ENCODE measurements around the gene VPS29.
A peak's percentile ranks its signal among the peaks of the same experiment; 100 is the strongest.
"Not testable (repeated sequence)": the region's sequence is repeated elsewhere in the genome, so short reads cannot be mapped to it uniquely, and the experiment has no call there.

VPS29 gene

GRCh38 chr12:110501752-110502738 is at the start of gene VPS29, which contains the start of gene RAD9B:
Gene VPS29, minus strand, starts transcription at chr12:110502111. Its CDS starts 60 bp downstream, at chr12:110502051.
Gene RAD9B, plus strand, starts transcription at chr12:110502331. Its CDS starts 7 bp downstream, at chr12:110502338.
- DNase-seq: peak; percentile 98

- DNase-seq: no peak
Observed at GRCh38 chr12:110550981-110551380, 49.1 kb upstream of the VPS29 start.

- no peak for DNase-seq
Observed at GRCh38 chr12:110549716-110550115, 47.8 kb upstream of the VPS29 start.

- DNase-seq: no peak
Observed at GRCh38 chr12:110548678-110549077, 46.8 kb upstream of the VPS29 start.

- no peak for DNase-seq
Observed at GRCh38 chr12:110547090-110547489, 45.2 kb upstream of the VPS29 start.

GRCh38 chr12:110546339-110546738 is 44.4 kb upstream of the VPS29 start:
- DNase-seq: no peak

GRCh38 chr12:110545812-110546211 is 43.9 kb upstream of the VPS29 start:
- DNase-seq: no peak

GRCh38 chr12:110545259-110545658 is 43.3 kb upstream of the VPS29 start:
- DNase-seq: not testable (repeated sequence)

- no peak for DNase-seq
Observed at GRCh38 chr12:110543965-110544364, 42.1 kb upstream of the VPS29 start.

GRCh38 chr12:110543252-110543959 is 41.5 kb upstream of the VPS29 start:
- no peak for DNase-seq

GRCh38 chr12:110540048-110540447 is 38.1 kb upstream of the VPS29 start:
- no peak for DNase-seq

GRCh38 chr12:110538869-110539622 is 37.1 kb upstream of the VPS29 start:
- DNase-seq: no peak

- DNase-seq: no peak
Observed at GRCh38 chr12:110537605-110538409, 35.9 kb upstream of the VPS29 start.

- DNase-seq: no peak
Observed at GRCh38 chr12:110536834-110537604, 35.1 kb upstream of the VPS29 start.

- DNase-seq: no peak
Observed at GRCh38 chr12:110534811-110535210, 32.9 kb upstream of the VPS29 start.

GRCh38 chr12:110533607-110534006 is 31.7 kb upstream of the VPS29 start:
- DNase-seq: no peak

GRCh38 chr12:110532644-110533043 is 30.7 kb upstream of the VPS29 start:
- no peak for DNase-seq

GRCh38 chr12:110531741-110532333 is 29.9 kb upstream of the VPS29 start:
- no peak for DNase-seq

GRCh38 chr12:110530511-110530910 is 28.6 kb upstream of the VPS29 start:
- DNase-seq: no peak

GRCh38 chr12:110528277-110528839 is 26.4 kb upstream of the VPS29 start:
- DNase-seq: no peak

Data from NCI-H510A treated with DMSO at 0.1 percent for 48 hours (cell line).